ENCODE measurements around the gene PCBP3.

The PCBP3 gene

GRCh38 chr21:45740088-45740440 is 96.5 kb downstream of the PCBP3 start:
- no peak for TF ChIP-seq ZFX (IDR thresholded peaks at IDR 0.05)
- no peak for TF ChIP-seq CTCF (conservative IDR thresholded peaks at IDR 0.05)
- H3K27ac ChIP-seq, result no peak overlapping the region

- H3K27ac ChIP-seq, result no peak overlapping the region
- no peak for TF ChIP-seq CTCF (conservative IDR thresholded peaks at IDR 0.05)
- TF ChIP-seq ZFX (IDR thresholded peaks at IDR 0.05), result no peak
These were observed 97.2 kb downstream of the PCBP3 start for GRCh38 chr21:45740491-45741357.

- TF ChIP-seq CTCF (conservative IDR thresholded peaks at IDR 0.05), result no peak
- no peak for TF ChIP-seq ZFX (IDR thresholded peaks at IDR 0.05)
These were observed 98.2 kb downstream of the PCBP3 start for GRCh38 chr21:45741691-45742090.

GRCh38 chr21:45742247-45742646 is 98.7 kb downstream of the PCBP3 start:
- TF ChIP-seq CTCF (conservative IDR thresholded peaks at IDR 0.05) (no peak), ZFX (IDR thresholded peaks at IDR 0.05) (no peak)
- H3K27ac ChIP-seq, result no peak overlapping the region

More at GRCh38 chr21:45741691-45742090, 98.2 kb downstream of the PCBP3 start:
- no peak overlapping the region for H3K27ac ChIP-seq

- H3K27ac ChIP-seq, result no peak overlapping the region
- TF ChIP-seq CTCF (conservative IDR thresholded peaks at IDR 0.05), result no peak
- no peak for TF ChIP-seq ZFX (IDR thresholded peaks at IDR 0.05)
These were observed 101.7 kb downstream of the PCBP3 start for GRCh38 chr21:45745256-45745655.

- peak overlapping the region; percentile 81 for H3K27ac ChIP-seq
- no peak for TF ChIP-seq ZFX (IDR thresholded peaks at IDR 0.05)
- no peak for TF ChIP-seq CTCF (conservative IDR thresholded peaks at IDR 0.05)
These were observed 103.8 kb downstream of the PCBP3 start for GRCh38 chr21:45747233-45747766.

- H3K27ac ChIP-seq, result peak overlapping the region; percentile 81
- TF ChIP-seq CTCF (conservative IDR thresholded peaks at IDR 0.05) (peak; percentile 15), ZFX (IDR thresholded peaks at IDR 0.05) (no peak)
These were observed 104.4 kb downstream of the PCBP3 start for GRCh38 chr21:45747802-45748445.

All from C4-2B (cell line).